GM19239 (cell line): ENCODE measurements around the gene TMEM214.

Experiments used
- DNase-seq: peaks from one replicate; pipeline ENCODE4 v3.0.0; 2011; ENCODE audit warnings: low spot score; ENCODE audit not compliant: insufficient read length
- FAIRE-seq: peaks from 2 replicates; lab custom pipeline; 2011; peaks lifted over from hg19 to GRCh38; lab: Jason Lieb, UNC

TMEM214 gene

DNA sequence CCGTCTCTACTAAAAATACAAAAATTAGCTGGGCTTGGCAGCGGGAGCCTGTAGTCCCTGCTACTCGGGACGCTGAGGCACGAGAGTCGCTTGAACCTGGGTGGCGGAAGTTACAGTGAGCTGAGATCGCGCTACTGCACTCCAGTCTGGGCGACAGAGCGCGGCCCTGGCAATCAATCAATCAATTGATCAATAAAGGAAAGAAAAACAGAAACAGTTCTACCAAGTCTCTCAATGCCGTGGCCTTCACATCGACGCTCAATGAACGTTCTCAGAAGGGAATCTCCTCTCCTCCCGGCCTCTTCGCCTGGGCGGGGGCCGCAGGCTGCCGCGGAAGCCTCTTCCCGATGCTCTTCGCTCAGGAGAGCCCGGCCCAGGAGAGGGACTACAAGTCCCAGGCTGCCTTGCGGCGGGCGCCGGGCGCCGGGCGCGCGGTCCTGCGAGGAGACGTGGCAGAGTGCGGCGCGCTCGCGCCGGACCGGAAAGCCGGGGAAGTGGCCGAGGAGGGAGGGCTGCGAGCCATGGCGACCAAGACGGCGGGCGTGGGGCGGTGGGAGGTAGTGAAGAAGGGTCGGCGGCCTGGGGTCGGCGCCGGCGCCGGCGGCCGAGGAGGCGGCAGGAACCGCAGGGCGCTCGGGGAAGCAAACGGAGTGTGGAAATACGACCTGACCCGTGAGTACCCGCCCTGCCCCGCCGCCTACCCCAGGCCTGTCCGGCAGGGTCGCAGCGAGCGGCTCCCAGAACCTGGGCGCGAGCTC lies at the start of gene TMEM214:
TSS of gene TMEM214 (plus strand) at position 471 of the 758 bp plus-strand sequence. CDS start at position 522, 51 bp downstream.
- FAIRE-seq (peak; percentile 70), DNase-seq (peak; percentile 98)

GRCh38 chr2:26983746-26984145 lies 49.0 kb upstream of the TMEM214 start:
- DNase-seq = no peak
- FAIRE-seq = no peak

DNA sequence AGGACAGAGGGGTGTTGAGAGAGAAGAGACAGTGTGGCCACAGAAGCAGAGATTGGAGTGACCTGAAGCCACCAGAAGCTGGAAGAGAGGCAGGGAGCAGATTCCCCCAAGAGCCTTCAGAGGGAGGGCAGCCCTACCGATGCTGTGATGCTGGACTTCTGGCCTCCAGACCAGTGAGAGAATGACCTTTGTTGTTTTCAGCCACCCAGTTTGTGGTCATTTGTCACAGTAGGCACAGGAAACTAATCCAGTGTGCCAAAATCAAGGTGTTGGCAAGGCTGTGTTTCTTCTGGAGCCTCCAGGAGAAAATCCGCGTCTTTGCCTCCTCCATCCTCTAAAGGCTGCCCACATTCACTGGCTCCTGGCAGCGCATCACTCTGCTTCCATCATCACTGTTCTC lies 47.0 kb upstream of the TMEM214 start:
- FAIRE-seq (no peak), DNase-seq (no peak)

DNA sequence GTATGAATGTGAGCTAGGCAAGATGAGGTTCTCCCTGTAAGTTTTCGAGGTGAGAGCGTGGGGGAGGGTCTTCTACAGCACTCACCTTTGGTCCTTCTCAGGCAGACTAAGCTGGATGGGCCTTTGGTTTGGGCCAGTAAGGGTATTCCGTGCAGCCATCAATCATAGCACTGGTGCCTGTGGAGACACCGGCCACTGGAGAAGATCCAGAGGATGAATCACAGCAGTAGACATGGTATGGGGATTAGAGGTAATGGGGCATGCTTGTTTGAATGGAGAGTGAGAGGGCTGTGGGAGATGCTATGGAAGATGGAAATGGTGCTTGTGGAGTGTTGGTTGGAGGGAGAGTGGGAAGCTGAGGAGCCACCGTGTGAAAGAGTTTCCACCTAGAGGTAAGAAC lies 46.2 kb upstream of the TMEM214 start:
- FAIRE-seq = no peak

DNA sequence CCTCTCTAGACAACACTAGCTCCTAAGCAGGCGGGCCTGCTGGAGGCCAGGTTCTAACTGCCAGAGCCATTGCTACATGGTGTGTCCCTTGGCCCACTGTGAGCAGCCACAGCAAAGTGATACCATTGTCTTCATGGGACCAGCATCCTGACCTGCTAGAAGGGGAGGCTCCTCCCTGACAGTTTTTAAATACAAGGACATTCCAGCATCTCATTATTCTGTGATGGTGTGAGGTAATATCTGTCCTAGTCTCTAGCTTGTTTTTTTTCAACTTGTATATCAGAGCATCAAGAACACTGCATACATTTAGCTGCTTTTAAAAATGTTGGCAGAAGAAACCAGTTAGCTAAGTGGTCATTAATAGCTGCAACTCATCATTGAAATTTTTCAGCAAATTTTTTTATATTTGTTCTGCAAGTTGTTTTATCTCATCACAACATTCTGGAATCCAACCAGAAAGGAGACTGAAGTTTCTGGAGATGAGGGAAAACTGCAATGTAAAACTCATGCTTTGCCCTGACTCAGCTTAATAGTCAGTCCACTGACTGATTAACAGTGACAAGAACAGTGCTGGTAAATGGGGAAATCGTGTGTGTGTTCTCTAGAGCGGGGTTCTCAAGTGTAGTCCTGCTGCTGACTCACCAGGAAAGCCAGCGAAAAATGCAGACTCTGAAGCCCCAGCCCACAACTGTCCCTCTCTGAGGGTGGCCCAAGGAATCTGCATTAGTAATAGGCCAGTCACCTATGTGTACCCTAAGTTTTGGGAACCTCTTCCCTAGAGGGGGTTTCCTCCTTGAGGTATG lies 44.5 kb upstream of the TMEM214 start:
- no peak for DNase-seq
- no peak for FAIRE-seq

More for the DNA sequence above, 46.2 kb upstream of the TMEM214 start:
- no peak for DNase-seq

DNA sequence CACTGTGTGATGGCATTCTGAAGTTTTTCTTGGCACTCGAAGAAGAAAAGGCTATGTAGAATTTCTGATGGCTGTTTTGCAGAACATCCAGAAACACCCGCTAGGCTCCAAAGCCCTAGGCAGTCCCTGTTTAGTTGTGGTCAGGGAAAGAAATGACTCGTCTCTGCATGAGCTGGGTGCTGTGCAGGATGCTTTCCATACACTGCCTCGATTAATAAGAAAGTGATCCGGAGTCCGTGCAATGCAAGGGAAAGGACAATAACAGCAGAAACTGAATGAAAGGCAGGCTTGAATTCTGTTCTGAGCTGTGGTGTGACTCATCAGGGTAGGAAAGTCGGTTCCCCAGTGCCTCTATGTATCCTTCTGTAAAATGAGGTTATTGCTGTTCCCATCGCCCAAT lies 43.6 kb upstream of the TMEM214 start:
- DNase-seq = no peak
- no peak for FAIRE-seq

DNA sequence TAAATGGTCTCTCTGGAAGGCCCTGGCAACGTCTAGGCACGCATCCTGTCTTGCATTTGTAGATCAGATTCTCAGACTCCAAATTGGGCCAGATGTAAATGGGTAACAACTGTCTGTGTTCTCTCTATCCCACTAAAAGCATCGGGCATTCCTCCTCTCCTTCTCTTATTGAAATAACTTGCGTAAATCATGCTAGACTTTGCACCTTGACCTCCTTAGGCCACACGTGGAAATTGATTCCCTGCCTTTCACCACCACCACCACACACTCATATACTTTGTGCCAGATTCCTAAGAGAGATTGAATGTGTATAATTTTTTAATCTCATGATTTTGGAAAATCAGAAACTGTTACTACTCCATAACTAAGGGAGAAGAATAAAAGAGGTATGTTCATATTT lies 41.0 kb upstream of the TMEM214 start:
- FAIRE-seq = no peak
- DNase-seq = no peak

- DNase-seq (no peak), FAIRE-seq (no peak)
Observed at GRCh38 chr2:26993768-26994167, 39.0 kb upstream of the TMEM214 start.

- no peak for DNase-seq
Observed at GRCh38 chr2:26994983-26995382, 37.8 kb upstream of the TMEM214 start.

DNA sequence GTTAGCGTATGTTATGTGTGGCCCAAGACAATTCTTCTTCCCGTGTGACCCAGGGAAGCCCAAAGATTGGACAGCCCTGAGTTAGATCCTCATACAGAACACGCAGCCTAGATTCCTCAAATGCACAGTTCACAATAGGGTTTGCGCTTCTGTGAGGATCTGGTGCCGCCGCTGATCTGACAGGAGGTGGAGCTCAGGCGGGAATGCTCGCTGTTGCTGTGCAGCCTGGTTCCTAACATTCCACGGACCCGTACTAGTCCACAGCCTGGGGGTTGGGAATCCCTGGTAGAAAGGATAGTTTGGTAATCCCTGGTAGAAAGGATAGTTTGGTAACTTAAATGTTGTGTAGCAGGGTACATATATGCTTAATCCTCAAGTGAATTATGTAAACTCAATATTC lies 35.4 kb upstream of the TMEM214 start:
- DNase-seq (no peak), FAIRE-seq (no peak)

More at GRCh38 chr2:26994983-26995382, 37.8 kb upstream of the TMEM214 start:
- FAIRE-seq = no peak

- FAIRE-seq = no peak
- DNase-seq = no peak
Observed at GRCh38 chr2:26998323-26998722, 34.4 kb upstream of the TMEM214 start.

GRCh38 chr2:27000228-27000627 lies 32.5 kb upstream of the TMEM214 start:
- DNase-seq (no peak), FAIRE-seq (no peak)

- DNase-seq (no peak), FAIRE-seq (no peak)
Observed at GRCh38 chr2:27000995-27001394, 31.8 kb upstream of the TMEM214 start.

GRCh38 chr2:27001950-27002349 lies 30.8 kb upstream of the TMEM214 start:
- no peak for FAIRE-seq
- no peak for DNase-seq

DNA sequence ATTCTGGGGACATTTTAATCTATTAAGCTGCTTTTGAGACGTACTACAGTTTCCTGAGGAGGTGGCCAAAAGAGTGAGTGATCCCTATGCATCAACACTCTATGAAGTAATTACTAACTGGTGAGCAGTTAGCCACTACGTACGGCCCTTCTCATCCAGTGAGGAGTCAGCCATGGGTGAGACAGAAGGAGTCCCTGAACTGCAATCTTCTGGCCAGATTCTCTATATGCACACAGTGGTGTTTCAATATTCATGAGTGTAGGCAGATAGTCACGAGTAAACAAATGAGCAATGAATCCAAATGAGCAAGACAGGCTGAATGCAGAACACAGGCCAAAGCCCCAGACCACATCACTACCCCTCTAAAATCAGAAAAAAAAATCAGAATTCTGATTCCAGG lies 29.8 kb upstream of the TMEM214 start:
- no peak for FAIRE-seq
- no peak for DNase-seq

- FAIRE-seq (no peak), DNase-seq (no peak)
Observed at GRCh38 chr2:27003857-27004256, 28.9 kb upstream of the TMEM214 start.

- FAIRE-seq (no peak), DNase-seq (no peak)
Observed at GRCh38 chr2:27006602-27007415, 26.0 kb upstream of the TMEM214 start.

- FAIRE-seq = no peak
Observed at GRCh38 chr2:27007416-27008374, 25.1 kb upstream of the TMEM214 start.

GRCh38 chr2:27008678-27009077 lies 24.1 kb upstream of the TMEM214 start:
- FAIRE-seq (no peak), DNase-seq (no peak)

More at GRCh38 chr2:27007416-27008374, 25.1 kb upstream of the TMEM214 start:
- no peak for DNase-seq
